Adrenal gland (tissue), 12 donors: ENCODE results near the gene SESN1. TPM values are rescaled to one million over a fixed set of nuclear protein-coding genes. Genes with fewer than 3 reads are reported as not detected.

Experiments used
- DNase-seq, 7 donors: peaks; one replicate each; pipeline ENCODE4 v3.0.0-alpha.2; 2019 to 2020
- H3K27ac ChIP-seq, 5 donors: fragments of 200-600 bp; sonication (generic) in 4 of 5; 1 replicate in 3 of 5; 2 replicates in 2 of 5; pipeline versions ENCODE4 v1.5.1 to v1.8.0; 2016 to 2020; ENCODE audit warnings: mild to moderate bottlenecking in 1 of 5
- H3K27me3 ChIP-seq: fragments of 200-600 bp; 2 replicates; pipeline ENCODE4 v1.8.0; 2021
- H3K36me3 ChIP-seq, 2 donors: fragments of 200-600 bp; replicated peaks in 1 of 2; 1 replicate in 1 of 2; 2 replicates in 1 of 2; pipeline versions ENCODE4 v1.5.1 to v1.8.0; 2018 to 2022
- H3K4me1 ChIP-seq, 2 donors: fragments of 200-600 bp; replicated peaks in 1 of 2; 1 replicate in 1 of 2; 2 replicates in 1 of 2; pipeline versions ENCODE4 v1.5.1 to v1.8.0; 2018 to 2021
- H3K4me3 ChIP-seq, 4 donors: fragments of 200-600 bp; sonication (generic) in 3 of 4; one replicate each; pipeline ENCODE4 v1.5.1; 2016 to 2018
- H3K9me3 ChIP-seq, 3 donors: fragments of 200-600 bp; sonication (generic) in 1 of 3; replicated peaks in 1 of 3; 1 replicate in 2 of 3; 2 replicates in 1 of 3; pipeline versions ENCODE4 v1.5.1 to v1.8.0; 2016 to 2021
- CTCF ChIP-seq, 6 experiments: fragments of 450-650 bp in 4 of 6; fragments of 200-600 bp in 2 of 6; sonication (generic) in 1 of 6; IDR thresholded peaks; 1 replicate in 5 of 6; 2 replicates in 1 of 6; pipeline versions ENCODE4 v1.5.1 to v1.8.0; 2016 to 2021; ENCODE audit warnings: antibody characterized with exemption in 6 of 6, mild to moderate bottlenecking in 2 of 6, moderate library complexity in 1 of 6
- POLR2A ChIP-seq, 2 donors: fragments of 450-650 bp; IDR thresholded peaks; one replicate each; pipeline ENCODE4 v1.6.1; 2017; ENCODE audit warnings: antibody characterized with exemption in 2 of 2, mild to moderate bottlenecking in 2 of 2, moderate library complexity in 1 of 2
- WGBS, 4 donors: extraction: QIAGEN DNeasy Blood & Tissue Kit in 2 of 4; methylation state at CpG; one replicate each; pipeline versions ENCODE4 v1.1.5 to v1.1.7; 2013 to 2017; 5-methylcytosine and 5-hydroxymethylcytosine counted together
- intact Hi-C, 2 donors: fragments of 100-400 bp; cut with DNase I; formaldehyde crosslinking; loops; one replicate each; pipeline versions ENCODE4 v1.14.1 to v1.15.0; 2022 to 2023
- polyA plus RNA-seq, 3 donors: library from polyadenylated mRNA; stranded (reverse); fragments of 200-250 nt in 2 of 3; fragments of 350-450 nt in 1 of 3; fragmentation: Illumina TruSeq in 1 of 3; extraction: RNeasy Lipid Tissue Mini Kit (QIAGEN cat#74804) in 1 of 3; gene quantifications; one replicate each; pipeline ENCODE4 v1.2.3, GENCODE V29; 2013 to 2014
- total RNA-seq, 9 donors: library from RNA; depleted of rRNA in 4 of 9; stranded (reverse); fragments of >200 nt in 4 of 9; fragments of 120-200 nt in 1 of 9; fragmentation: NEBNext Ultra II Directional in 1 of 9; extraction: Animal tissue kit (Norgen Biotek cat#: 25700) in 1 of 9; gene quantifications; one replicate each; pipeline versions ENCODE4 v1.1.0 to v1.2.4, GENCODE V29; 2013 to 2023
- donor health status: healthy with polysubstance abuse.
- donor health status: Bipolar disorder and iron deficiency.
- donor health status: DM: yes; HTN: yes; CAD: no.
- donor health status: DM: no; HTN: no; CAD: no.
- donor health status: DM: no; HTN: no; CAD: no.
- donor health status: DM: yes; HTN: yes; CAD: no.

Gene SESN1
- total and polyA plus RNA-seq, 12 donors, result 14.2 to 72.7 (median 42.5) TPM

DNA sequence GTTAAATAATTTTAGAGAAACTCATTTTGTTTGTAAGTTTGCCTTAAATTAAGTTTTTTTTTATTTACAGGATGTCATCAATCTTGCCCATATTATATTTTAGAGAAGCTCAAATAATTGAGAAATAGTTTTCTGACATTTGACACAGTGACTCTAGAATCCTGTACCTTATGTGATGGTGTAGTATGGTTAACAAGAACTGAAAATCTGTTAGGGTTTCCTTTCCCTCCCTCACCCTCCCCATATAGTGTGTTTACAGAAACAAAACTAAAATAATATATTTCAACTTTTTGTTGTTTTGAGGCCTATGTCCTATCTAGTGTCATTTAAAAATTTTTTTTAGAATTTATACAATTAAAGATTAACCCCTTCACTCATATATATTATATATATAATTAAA is 91.8 kb downstream of the SESN1 start:
- no peak for TF ChIP-seq CTCF (IDR thresholded peaks at IDR 0.05)
- TF ChIP-seq POLR2A (IDR thresholded peaks at IDR 0.05), result no peak
- Histone ChIP-seq H3K27me3 (no peaks in the 10 kb centered on the region), H3K4me1 (peaks cover 29 to 73% of the 10 kb centered on the region in 2 donors), H3K9me3 (no peaks in the 10 kb centered on the region), H3K36me3 (peaks cover 0 to 23% of the 10 kb centered on the region in 2 donors), H3K27ac (peak overlapping the region in 2 of 5 donors; percentile 55 to 69), H3K4me3 (peak overlapping the region in 1 of 4 donors; percentile 39)
- intact Hi-C loops, result loop anchor here (10.0 kb wide), 2 partner anchors 62 to 72 kb away; no protein-coding TSS in a partner anchor
- DNase-seq, result no peak

DNA sequence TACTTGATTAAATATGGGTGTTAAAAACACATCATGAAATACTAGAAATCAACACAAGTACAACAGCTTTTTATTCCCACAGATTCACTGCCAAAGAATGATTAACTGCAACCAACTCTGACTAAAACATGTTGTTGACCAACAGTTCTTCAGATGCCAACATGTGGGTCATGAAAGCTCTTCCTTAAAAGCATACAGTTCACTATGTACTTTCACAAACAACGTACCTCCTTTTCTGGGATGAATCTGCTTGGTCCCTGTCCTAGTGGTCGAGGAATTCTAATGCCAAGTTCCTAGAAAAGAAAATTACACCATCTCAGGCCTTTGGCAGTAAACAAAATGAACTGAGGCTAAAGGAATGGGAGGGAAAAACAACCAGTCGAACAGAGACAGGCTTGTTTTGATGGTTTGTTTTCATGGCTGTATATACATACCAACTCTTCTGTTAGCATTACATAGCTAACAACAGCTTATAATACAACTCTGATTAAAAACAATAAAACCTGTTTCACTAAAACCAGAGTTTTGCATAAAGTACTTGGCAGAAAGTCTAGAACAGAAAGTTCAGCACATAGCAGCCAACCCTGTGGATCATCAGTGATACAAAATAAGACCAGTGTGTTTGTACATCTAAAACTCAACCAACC is 92.5 kb downstream of the SESN1 start:
- Histone ChIP-seq H3K4me3 (peak overlapping the region in 1 of 4 donors; percentile 39), H3K4me1 (peaks cover 29 to 73% of the 10 kb centered on the region in 2 donors), H3K27ac (peak overlapping the region in 3 of 5 donors; percentile 55 to 69 (median 57)), H3K27me3 (no peaks in the 10 kb centered on the region), H3K36me3 (peaks cover 0 to 23% of the 10 kb centered on the region in 2 donors), H3K9me3 (no peaks in the 10 kb centered on the region)
- no peak for TF ChIP-seq CTCF (IDR thresholded peaks at IDR 0.05)
- TF ChIP-seq POLR2A (IDR thresholded peaks at IDR 0.05), result no peak
- WGBS, 4 donors, result 17 to 28% (median 24%) methylated on average over 3 of the region's 3 CpGs
- intact Hi-C loops, result loop anchor here (10.0 kb wide), 2 partner anchors 63 to 73 kb away; no protein-coding TSS in a partner anchor
- DNase-seq, result peak in 3 of 7 donors; percentile 17 to 45 (median 39)

- H3K4me3 ChIP-seq, result peak overlapping the region in 1 of 4 donors; percentile 39
Measured at GRCh38 chr6:109001291-109001894, 93.3 kb downstream of the SESN1 start.

More at GRCh38 chr6:109001291-109001894, 93.3 kb downstream of the SESN1 start:
- Histone ChIP-seq H3K4me1 (peaks cover 29 to 65% of the 10 kb centered on the region in 2 donors), H3K27me3 (no peaks in the 10 kb centered on the region), H3K36me3 (peaks cover 0 to 29% of the 10 kb centered on the region in 2 donors), H3K9me3 (no peaks in the 10 kb centered on the region), H3K27ac (peak overlapping the region in 2 of 5 donors; percentile 57 to 69)
- WGBS, 4 donors, result 73 to 78% (median 75%) methylated on average over 7 of the region's 7 CpGs
- no peak for TF ChIP-seq POLR2A (IDR thresholded peaks at IDR 0.05)
- TF ChIP-seq CTCF (IDR thresholded peaks at IDR 0.05), result no peak
- intact Hi-C loops, result loop anchor here (10.0 kb wide), 2 partner anchors 63 to 73 kb away; no protein-coding TSS in a partner anchor
- peak in 1 of 7 donors; percentile 7 for DNase-seq
